ENCODE measurements around the gene SMIM27. TPM values are rescaled to one million over a fixed set of nuclear protein-coding genes. Genes with fewer than 3 reads are reported as not detected.
"Not testable (repeated sequence)": the region's sequence is repeated elsewhere in the genome, so short reads cannot be mapped to it uniquely, and the experiment has no call there.

The SMIM27 gene
- total RNA-seq, 1 donor from 2014 or later = 7.8 TPM

GRCh38 chr9:32518276-32518675, 33.9 kb upstream of the SMIM27 start:
- peaks cover 8% of the 10 kb centered on the region for H3K36me3 Mint-ChIP-seq (ENCODE audit: unreplicated experiment)
- H3K27me3 Mint-ChIP-seq (ENCODE audit: unreplicated experiment) = peaks cover 4% of the 10 kb centered on the region

GRCh38 chr9:32523910-32524309, 28.2 kb upstream of the SMIM27 start:
- Mint-ChIP-seq H3K4me1 (ENCODE audit: low read depth, unreplicated experiment) (peaks cover 11% of the 10 kb centered on the region), H3K9me3 (ENCODE audit: unreplicated experiment) (peaks cover 4% of the 10 kb centered on the region), H3K27ac (ENCODE audit: unreplicated experiment) (no peak overlapping the region), H3K36me3 (ENCODE audit: unreplicated experiment) (peaks cover 6% of the 10 kb centered on the region), H3K27me3 (ENCODE audit: unreplicated experiment) (peaks cover 2% of the 10 kb centered on the region), H3K4me3 (ENCODE audit: unreplicated experiment) (no peak overlapping the region)
- no peak for TF ChIP-seq CTCF (IDR thresholded peaks at IDR 0.05; ENCODE audit: partially characterized antibody, unreplicated experiment)
- no peak for DNase-seq

More at GRCh38 chr9:32518276-32518675, 33.9 kb upstream of the SMIM27 start:
- Mint-ChIP-seq H3K27ac (ENCODE audit: unreplicated experiment) (no peak overlapping the region), H3K4me1 (ENCODE audit: low read depth, unreplicated experiment) (no peaks in the 10 kb centered on the region), H3K4me3 (ENCODE audit: unreplicated experiment) (no peak overlapping the region), H3K9me3 (ENCODE audit: unreplicated experiment) (peaks cover 3% of the 10 kb centered on the region)
- no peak for DNase-seq
- no peak for TF ChIP-seq CTCF (IDR thresholded peaks at IDR 0.05; ENCODE audit: partially characterized antibody, unreplicated experiment)

GRCh38 chr9:32524558-32524891, 27.6 kb upstream of the SMIM27 start:
- not testable (repeated sequence) for H3K9me3 Mint-ChIP-seq (ENCODE audit: unreplicated experiment); H3K36me3 Mint-ChIP-seq (ENCODE audit: unreplicated experiment); H3K4me3 Mint-ChIP-seq (ENCODE audit: unreplicated experiment); H3K27ac Mint-ChIP-seq (ENCODE audit: unreplicated experiment); H3K27me3 Mint-ChIP-seq (ENCODE audit: unreplicated experiment); DNase-seq
- H3K4me1 Mint-ChIP-seq (ENCODE audit: low read depth, unreplicated experiment) = peaks cover 11% of the 10 kb centered on the region

- Mint-ChIP-seq H3K9me3 (ENCODE audit: unreplicated experiment) (peaks cover 4% of the 10 kb centered on the region), H3K36me3 (ENCODE audit: unreplicated experiment) (peaks cover 6% of the 10 kb centered on the region), H3K4me1 (ENCODE audit: low read depth, unreplicated experiment) (peaks cover 11% of the 10 kb centered on the region), H3K27me3 (ENCODE audit: unreplicated experiment) (peaks cover 2% of the 10 kb centered on the region), H3K4me3 (ENCODE audit: unreplicated experiment) (peak overlapping the region; percentile 94), H3K27ac (ENCODE audit: unreplicated experiment) (peak overlapping the region; percentile 28)
- no peak for DNase-seq
- TF ChIP-seq CTCF (IDR thresholded peaks at IDR 0.05; ENCODE audit: partially characterized antibody, unreplicated experiment) = no peak
Measured at GRCh38 chr9:32524892-32525708, 27.0 kb upstream of the SMIM27 start.

- H3K9me3 Mint-ChIP-seq (ENCODE audit: unreplicated experiment) = peaks cover 4% of the 10 kb centered on the region
- H3K27me3 Mint-ChIP-seq (ENCODE audit: unreplicated experiment) = peaks cover 2% of the 10 kb centered on the region
- no peak for TF ChIP-seq CTCF (IDR thresholded peaks at IDR 0.05; ENCODE audit: partially characterized antibody, unreplicated experiment)
- H3K4me3 Mint-ChIP-seq (ENCODE audit: unreplicated experiment) = peak overlapping the region; percentile 94
- peaks cover 6% of the 10 kb centered on the region for H3K36me3 Mint-ChIP-seq (ENCODE audit: unreplicated experiment)
- peaks cover 11% of the 10 kb centered on the region for H3K4me1 Mint-ChIP-seq (ENCODE audit: low read depth, unreplicated experiment)
- H3K27ac Mint-ChIP-seq (ENCODE audit: unreplicated experiment) = no peak overlapping the region
- no peak for DNase-seq
Measured at GRCh38 chr9:32525709-32526030, 26.5 kb upstream of the SMIM27 start.
